Endothelial cell of umbilical vein (primary cell): ENCODE data around the gene VBP1. TPM values are rescaled to one million over a fixed set of nuclear protein-coding genes. Genes with fewer than 3 reads are reported as not detected.

ENCODE experiments used
- BruUV-seq: library from RNA; stranded (reverse); fragments of 400-500 nt; replicated peaks from 2 replicates; lab custom pipeline; 2021; lab: Mats Ljungman, UMichigan
- CTCF ChIA-PET: fragments of 300-600, 350-600 bp; sonication (Branson Sonifier 250); formaldehyde crosslinking; loops from one replicate; lab custom pipeline; 2021; ENCODE audit warnings: antibody characterized with exemption, inconsistent platforms; lab: Charles Lee
- POLR2A ChIA-PET: fragments of 300-600, 350-600 bp; sonication (Branson Sonifier 250); formaldehyde crosslinking; loops from one replicate; lab custom pipeline; 2021; ENCODE audit warnings: antibody characterized with exemption, inconsistent platforms; lab: Charles Lee
- DNase-seq: peaks from one replicate; pipeline ENCODE4 v3.0.0-alpha.2; 2011; ENCODE audit warnings: low read depth, low spot score
- FAIRE-seq: peaks from 2 replicates; lab custom pipeline; 2011; peaks lifted over from hg19 to GRCh38; lab: Jason Lieb, UNC
- H2AFZ ChIP-seq: 2 replicates; pipeline ENCODE4 v1.6.0; 2012; ENCODE audit warnings: low read depth, low read length, control low read depth, inconsistent platforms
- H3K27ac ChIP-seq: 2 replicates; pipeline ENCODE4 v1.5.1; 2011; ENCODE audit warnings: low read depth, mild to moderate bottlenecking, control low read depth, low read length, moderate library complexity; ENCODE audit not compliant: insufficient read depth
- H3K27me3 ChIP-seq, 2 experiments: 2 replicates each; pipeline versions ENCODE4 v1.6.0 to v1.6.1; 2011; ENCODE audit warnings: low read length in 2 of 2, mixed read lengths in 1 of 2; ENCODE audit not compliant: control insufficient read depth in 2 of 2, insufficient read depth in 2 of 2
- H3K36me3 ChIP-seq, 2 experiments: 2 replicates in 1 of 2; 3 replicates in 1 of 2; pipeline ENCODE4 v1.5.1; 2011; ENCODE audit warnings: low read length in 2 of 2, mild to moderate bottlenecking in 1 of 2, moderate library complexity in 1 of 2; ENCODE audit not compliant: control insufficient read depth in 2 of 2, insufficient read depth in 2 of 2; ENCODE audit errors: extremely low read depth in 1 of 2
- H3K4me1 ChIP-seq: 3 replicates; pipeline ENCODE4 v1.5.1; 2011; ENCODE audit warnings: mild to moderate bottlenecking, low read length; ENCODE audit not compliant: control insufficient read depth, insufficient read depth; ENCODE audit errors: extremely low read depth
- H3K4me2 ChIP-seq: 2 replicates; pipeline ENCODE4 v1.6.1; 2011; ENCODE audit warnings: low read length, control low read depth, mixed read lengths; ENCODE audit not compliant: insufficient read depth
- H3K4me3 ChIP-seq, 3 experiments: fragments of 200-600 bp in 1 of 3; sonication (generic), shearing (Covaris generic) in 1 of 3; replicated peaks in 1 of 3; 2 replicates each; pipeline ENCODE4 v1.5.1; 2011 to 2016; ENCODE audit warnings: control low read depth in 3 of 3, low read length in 3 of 3, mild to moderate bottlenecking in 2 of 3, inconsistent platforms in 1 of 3, low read depth in 1 of 3, moderate library complexity in 1 of 3; ENCODE audit not compliant: insufficient read depth in 1 of 3
- H3K79me2 ChIP-seq: 2 replicates; pipeline ENCODE4 v1.6.0; 2012; ENCODE audit warnings: low read length, inconsistent platforms; ENCODE audit not compliant: control insufficient read depth, insufficient read depth
- H3K9ac ChIP-seq: replicated peaks from 2 replicates; pipeline ENCODE3; 2011; ENCODE audit warnings: low read length, control low read depth; ENCODE audit not compliant: insufficient read depth; ENCODE audit errors: extremely low read depth
- H3K9me1 ChIP-seq: replicated peaks from 3 replicates; pipeline ENCODE4 v1.6.0; 2011; ENCODE audit warnings: mild to moderate bottlenecking, low read length; ENCODE audit not compliant: control insufficient read depth, insufficient read depth; ENCODE audit errors: extremely low read depth
- H3K9me3 ChIP-seq: replicated peaks from 2 replicates; pipeline ENCODE4 v1.5.1; 2012; ENCODE audit warnings: low read length, inconsistent platforms; ENCODE audit not compliant: control insufficient read depth, insufficient read depth
- H4K20me1 ChIP-seq: replicated peaks from 2 replicates; pipeline ENCODE3; 2011; ENCODE audit warnings: mild to moderate bottlenecking, low read length; ENCODE audit not compliant: control insufficient read depth, insufficient read depth; ENCODE audit errors: extremely low read depth
- EZH2 ChIP-seq: IDR thresholded peaks from 2 replicates; pipeline ENCODE4 v1.6.1; 2012; ENCODE audit warnings: borderline replicate concordance, low read depth, mild to moderate bottlenecking, moderate library complexity, low read length, inconsistent platforms; ENCODE audit not compliant: severe bottlenecking
- FOS ChIP-seq: IDR thresholded peaks from 2 replicates; pipeline ENCODE4 v1.6.1; 2011; ENCODE audit warnings: mild to moderate bottlenecking, low read length, moderate library complexity, borderline replicate concordance; ENCODE audit not compliant: insufficient read depth
- GATA2 ChIP-seq: IDR thresholded peaks from 2 replicates; pipeline ENCODE4 v1.7.0; 2011; ENCODE audit warnings: low read depth, mild to moderate bottlenecking, moderate library complexity, mixed read lengths, low read length; ENCODE audit not compliant: insufficient read length, insufficient read depth
- MYC ChIP-seq: IDR thresholded peaks from one replicate; pipeline ENCODE4 v1.6.1; 2011; ENCODE audit warnings: mild to moderate bottlenecking, low read depth, low read length
- POLR2A ChIP-seq: IDR thresholded peaks from 2 replicates; pipeline ENCODE4 v1.6.1; 2012; ENCODE audit warnings: low read depth, mild to moderate bottlenecking, control low read depth, low read length
- POLR2AphosphoS5 ChIP-seq: IDR thresholded peaks from 2 replicates; pipeline ENCODE4 v1.6.1; 2012; ENCODE audit warnings: low read depth, mild to moderate bottlenecking, control low read depth, low read length, moderate library complexity; ENCODE audit not compliant: insufficient read depth
- dilution Hi-C: fragments of 300-500 bp; cut with MboI; formaldehyde crosslinking; loops from one replicate; pipeline ENCODE4 v1.15.0; 2019; ENCODE audit warnings: low sequenced_read_pairs; ENCODE audit not compliant: extremely low pct_ligation_motif_present
- intact Hi-C: fragments of 100-400 bp; cut with micrococcal nuclease; formaldehyde crosslinking; loops from one replicate; pipeline ENCODE4 v1.10.0; 2022
- polyA plus RNA-seq, 4 experiments: library from polyadenylated mRNA; depleted of rRNA in 3 of 4; stranded (reverse) in 3 of 4; unstranded in 1 of 4; fragments of >200 nt; gene quantifications; 2 replicates each; pipeline versions ENCODE4 v1.2.1 to v1.2.3, GENCODE V29; 2011 to 2012; ENCODE audit warnings: missing spikeins in 1 of 4
- total RNA-seq: library from RNA; stranded (reverse); gene quantifications from 2 replicates; pipeline ENCODE4 v1.2.3, GENCODE V29; 2021
- TF ChIP-seq, protein P1 (sequence below), 2 donors: IDR thresholded peaks; 1 replicate in 1 of 2; 2 replicates in 1 of 2; pipeline ENCODE4 v1.5.1; 2011; ENCODE audit warnings: low read length in 2 of 2, mild to moderate bottlenecking in 2 of 2, moderate library complexity in 2 of 2, control low read depth in 1 of 2, inconsistent platforms in 1 of 2, low read depth in 1 of 2; ENCODE audit not compliant: insufficient read depth in 1 of 2; ENCODE audit errors: extremely low read depth in 1 of 2

VBP1 gene
- total and polyA plus RNA-seq, 2 donors (not counting 3 experiments of a cell fraction or from before 2014, with no cell fraction given), result 17.3 to 51.5 TPM

GRCh38 chrX:155242300-155242699 is 26.0 kb downstream of the VBP1 start:
- dilution Hi-C loops, result no loop called here
- ChIA-PET CTCF (interaction anchor here (1.3 kb wide), 1 partner anchor 26 kb away, joined by 6 read pairs; the partner anchor contains the start of gene VBP1), POLR2A (no interaction called here)
- FAIRE-seq (no peak), DNase-seq (no peak)
- H3K27me3 ChIP-seq, result no peaks in the 10 kb centered on the region
- H3K4me3 ChIP-seq, result no peak overlapping the region
- H4K20me1 ChIP-seq, result no peaks in the 10 kb centered on the region
- no peak overlapping the region for H2AFZ ChIP-seq
- no peak for TF ChIP-seq EZH2
- TF ChIP-seq POLR2AphosphoS5, result no peak
- no peak for TF ChIP-seq FOS
- no peak for TF ChIP-seq GATA2
- no peak for TF ChIP-seq POLR2A
- no peak for TF ChIP-seq MYC
- no peaks in the 10 kb centered on the region for H3K9me1 ChIP-seq
- no peaks in the 10 kb centered on the region for H3K4me1 ChIP-seq
- H3K27ac ChIP-seq, result no peak overlapping the region
- no peaks in the 10 kb centered on the region for H3K79me2 ChIP-seq
- H3K36me3 ChIP-seq, result peaks cover 2 to 6% of the 10 kb centered on the region in 2 experiments
- H3K9me3 ChIP-seq, result no peaks in the 10 kb centered on the region
- H3K9ac ChIP-seq, result no peak overlapping the region
- no peak overlapping the region for H3K4me2 ChIP-seq
- intact Hi-C loops, result no loop called here
- BruUV-seq, result no TSS peak

- BruUV-seq, result no TSS peak
- DNase-seq, result no peak
- no peak for FAIRE-seq
Observed at GRCh38 chrX:155246748-155247147, 30.5 kb downstream of the VBP1 start.

More at GRCh38 chrX:155246748-155247147, 30.5 kb downstream of the VBP1 start:
- Histone ChIP-seq H3K9ac (no peak overlapping the region), H2AFZ (no peak overlapping the region), H3K9me3 (no peaks in the 10 kb centered on the region), H3K36me3 (no peaks in the 10 kb centered on the region), H3K9me1 (no peaks in the 10 kb centered on the region), H3K4me2 (no peak overlapping the region), H3K4me1 (no peaks in the 10 kb centered on the region), H3K27me3 (peaks cover 0 to under 1% of the 10 kb centered on the region in 2 experiments), H3K79me2 (no peaks in the 10 kb centered on the region), H3K4me3 (no peak overlapping the region), H3K27ac (no peak overlapping the region), H4K20me1 (no peaks in the 10 kb centered on the region)
- POLR2A ChIA-PET, result no interaction called here
- intact Hi-C loops (no loop called here), dilution Hi-C loops (no loop called here)
- TF ChIP-seq GATA2 (no peak), POLR2AphosphoS5 (no peak), EZH2 (no peak), FOS (no peak), MYC (no peak)
- TF ChIP-seq, protein P1, sequence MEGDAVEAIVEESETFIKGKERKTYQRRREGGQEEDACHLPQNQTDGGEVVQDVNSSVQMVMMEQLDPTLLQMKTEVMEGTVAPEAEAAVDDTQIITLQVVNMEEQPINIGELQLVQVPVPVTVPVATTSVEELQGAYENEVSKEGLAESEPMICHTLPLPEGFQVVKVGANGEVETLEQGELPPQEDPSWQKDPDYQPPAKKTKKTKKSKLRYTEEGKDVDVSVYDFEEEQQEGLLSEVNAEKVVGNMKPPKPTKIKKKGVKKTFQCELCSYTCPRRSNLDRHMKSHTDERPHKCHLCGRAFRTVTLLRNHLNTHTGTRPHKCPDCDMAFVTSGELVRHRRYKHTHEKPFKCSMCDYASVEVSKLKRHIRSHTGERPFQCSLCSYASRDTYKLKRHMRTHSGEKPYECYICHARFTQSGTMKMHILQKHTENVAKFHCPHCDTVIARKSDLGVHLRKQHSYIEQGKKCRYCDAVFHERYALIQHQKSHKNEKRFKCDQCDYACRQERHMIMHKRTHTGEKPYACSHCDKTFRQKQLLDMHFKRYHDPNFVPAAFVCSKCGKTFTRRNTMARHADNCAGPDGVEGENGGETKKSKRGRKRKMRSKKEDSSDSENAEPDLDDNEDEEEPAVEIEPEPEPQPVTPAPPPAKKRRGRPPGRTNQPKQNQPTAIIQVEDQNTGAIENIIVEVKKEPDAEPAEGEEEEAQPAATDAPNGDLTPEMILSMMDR (IDR thresholded peaks at IDR 0.05; ENCODE audit: extremely low read depth in 1 of 2, insufficient read depth in 1 of 2, low read depth in 1 of 2, low read length in 2 of 2), result no peak
- CTCF ChIA-PET, result no interaction called here
